Hepatocyte (in vitro differentiated cells): ENCODE results near the gene NUP133.

ENCODE experiments used
- EZH2 ChIP-seq: fragments of 200-600 bp; sonication (generic); IDR thresholded peaks from 2 replicates; pipeline ENCODE4 v1.6.1; 2016; ENCODE audit warnings: antibody characterized with exemption, mild to moderate bottlenecking, borderline replicate concordance
- TF ChIP-seq, protein P1 (sequence below): fragments of 200-600 bp; sonication (generic); IDR thresholded peaks from 2 replicates; pipeline ENCODE4 v1.5.1; 2016; ENCODE audit warnings: antibody characterized with exemption, mild to moderate bottlenecking; ENCODE audit not compliant: poor library complexity

DNA sequence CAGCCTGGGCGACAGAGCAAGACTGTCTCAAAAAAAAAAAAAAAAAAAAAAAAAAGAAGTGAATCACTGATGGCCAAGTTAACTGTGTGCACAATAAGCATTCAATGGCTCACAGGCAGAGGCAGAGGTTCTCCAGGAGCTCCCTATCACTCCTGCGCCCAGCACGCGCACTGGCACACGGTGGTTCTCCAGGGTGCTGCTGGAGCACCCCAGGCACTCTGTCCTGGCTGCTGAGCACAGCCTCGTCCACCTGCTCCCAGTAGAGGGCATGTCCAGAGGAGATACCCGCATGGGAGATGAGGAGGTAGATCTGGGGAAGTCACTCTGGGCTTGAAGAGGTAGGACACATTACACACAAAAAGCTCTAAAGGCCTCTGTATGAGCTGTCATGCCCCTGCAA, 21.5 kb upstream of the NUP133 start:
- no peak for TF ChIP-seq EZH2
- TF ChIP-seq, protein P1, sequence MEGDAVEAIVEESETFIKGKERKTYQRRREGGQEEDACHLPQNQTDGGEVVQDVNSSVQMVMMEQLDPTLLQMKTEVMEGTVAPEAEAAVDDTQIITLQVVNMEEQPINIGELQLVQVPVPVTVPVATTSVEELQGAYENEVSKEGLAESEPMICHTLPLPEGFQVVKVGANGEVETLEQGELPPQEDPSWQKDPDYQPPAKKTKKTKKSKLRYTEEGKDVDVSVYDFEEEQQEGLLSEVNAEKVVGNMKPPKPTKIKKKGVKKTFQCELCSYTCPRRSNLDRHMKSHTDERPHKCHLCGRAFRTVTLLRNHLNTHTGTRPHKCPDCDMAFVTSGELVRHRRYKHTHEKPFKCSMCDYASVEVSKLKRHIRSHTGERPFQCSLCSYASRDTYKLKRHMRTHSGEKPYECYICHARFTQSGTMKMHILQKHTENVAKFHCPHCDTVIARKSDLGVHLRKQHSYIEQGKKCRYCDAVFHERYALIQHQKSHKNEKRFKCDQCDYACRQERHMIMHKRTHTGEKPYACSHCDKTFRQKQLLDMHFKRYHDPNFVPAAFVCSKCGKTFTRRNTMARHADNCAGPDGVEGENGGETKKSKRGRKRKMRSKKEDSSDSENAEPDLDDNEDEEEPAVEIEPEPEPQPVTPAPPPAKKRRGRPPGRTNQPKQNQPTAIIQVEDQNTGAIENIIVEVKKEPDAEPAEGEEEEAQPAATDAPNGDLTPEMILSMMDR: no peak
